ENCODE data around the gene PCSK5.

DNA sequence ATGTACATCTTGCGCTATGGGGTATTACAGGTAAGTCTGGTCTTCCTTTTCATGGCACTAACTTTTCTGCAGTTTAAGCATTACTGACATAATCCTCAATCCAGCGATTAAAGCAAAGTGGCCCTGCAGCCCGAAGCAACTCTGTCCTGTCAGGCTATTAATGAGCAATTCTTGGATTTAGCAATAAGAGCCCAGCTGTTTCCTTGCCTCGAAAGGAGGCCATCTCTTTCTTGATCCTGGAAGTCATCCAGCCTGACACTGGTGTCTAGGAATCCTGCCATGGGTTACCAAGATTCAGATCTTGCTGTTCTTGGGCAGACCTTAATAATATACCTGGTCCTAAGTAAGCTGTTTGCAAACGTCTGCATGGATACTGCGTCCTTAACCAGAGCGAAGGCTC, 401.8 kb downstream of the PCSK5 start:
- TF ChIP-seq, protein P1, sequence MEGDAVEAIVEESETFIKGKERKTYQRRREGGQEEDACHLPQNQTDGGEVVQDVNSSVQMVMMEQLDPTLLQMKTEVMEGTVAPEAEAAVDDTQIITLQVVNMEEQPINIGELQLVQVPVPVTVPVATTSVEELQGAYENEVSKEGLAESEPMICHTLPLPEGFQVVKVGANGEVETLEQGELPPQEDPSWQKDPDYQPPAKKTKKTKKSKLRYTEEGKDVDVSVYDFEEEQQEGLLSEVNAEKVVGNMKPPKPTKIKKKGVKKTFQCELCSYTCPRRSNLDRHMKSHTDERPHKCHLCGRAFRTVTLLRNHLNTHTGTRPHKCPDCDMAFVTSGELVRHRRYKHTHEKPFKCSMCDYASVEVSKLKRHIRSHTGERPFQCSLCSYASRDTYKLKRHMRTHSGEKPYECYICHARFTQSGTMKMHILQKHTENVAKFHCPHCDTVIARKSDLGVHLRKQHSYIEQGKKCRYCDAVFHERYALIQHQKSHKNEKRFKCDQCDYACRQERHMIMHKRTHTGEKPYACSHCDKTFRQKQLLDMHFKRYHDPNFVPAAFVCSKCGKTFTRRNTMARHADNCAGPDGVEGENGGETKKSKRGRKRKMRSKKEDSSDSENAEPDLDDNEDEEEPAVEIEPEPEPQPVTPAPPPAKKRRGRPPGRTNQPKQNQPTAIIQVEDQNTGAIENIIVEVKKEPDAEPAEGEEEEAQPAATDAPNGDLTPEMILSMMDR (conservative IDR thresholded peaks at IDR 0.05; ENCODE audit: low read length): no peak
- no peak for TF ChIP-seq EZH2phosphoT487 (IDR thresholded peaks at IDR 0.05; ENCODE audit: borderline replicate concordance, low read depth, low read length)

All from OCI-LY7 (cell line).